Common myeloid progenitor, CD34-positive (primary cell): ENCODE measurements around the gene GORASP1.

Experiments
- CTCF ChIA-PET: fragments of 350-600 bp; sonication (Branson Sonifier 250); formaldehyde crosslinking; loops from one replicate; lab custom pipeline; 2021; ENCODE audit warnings: antibody characterized with exemption; lab: Charles Lee
- POLR2A ChIA-PET: fragments of 350-600 bp; sonication (Branson Sonifier 250); formaldehyde crosslinking; loops from one replicate; lab custom pipeline; 2021; ENCODE audit warnings: antibody characterized with exemption; lab: Charles Lee
- DNase-seq, 3 donors: peaks; one replicate each; pipeline versions ENCODE4 v3.0.0 to v3.0.0-alpha.2; 2013
- H3K27ac ChIP-seq, 2 experiments: 1 replicate in 1 of 2; 2 replicates in 1 of 2; pipeline ENCODE4 v1.7.0; 2013; ENCODE audit warnings: inconsistent platforms in 2 of 2, low read length in 2 of 2, mild to moderate bottlenecking in 2 of 2, low read depth in 1 of 2, moderate library complexity in 1 of 2; ENCODE audit not compliant: severe bottlenecking in 2 of 2, insufficient read depth in 1 of 2, poor library complexity in 1 of 2
- H3K27me3 ChIP-seq, 5 experiments: replicated peaks in 2 of 5; 1 replicate in 3 of 5; 2 replicates in 2 of 5; pipeline versions ENCODE4 v1.6.1 to v1.7.0; 2013; ENCODE audit warnings: low read length in 4 of 5, mild to moderate bottlenecking in 2 of 5, moderate library complexity in 2 of 5, inconsistent platforms in 1 of 5; ENCODE audit not compliant: insufficient read depth in 5 of 5, control insufficient read depth in 4 of 5
- H3K36me3 ChIP-seq, 4 experiments: 1 replicate in 2 of 4; 2 replicates in 2 of 4; pipeline versions ENCODE4 v1.6.1 to v1.7.0; 2013; ENCODE audit warnings: low read length in 3 of 4, control low read depth in 1 of 4, mild to moderate bottlenecking in 1 of 4; ENCODE audit not compliant: control insufficient read depth in 4 of 4, insufficient read depth in 4 of 4
- H3K4me1 ChIP-seq, 4 experiments: 1 replicate in 3 of 4; 2 replicates in 1 of 4; pipeline versions ENCODE4 v1.6.1 to v1.7.1; 2013; ENCODE audit warnings: low read length in 3 of 4, mild to moderate bottlenecking in 3 of 4, control low read depth in 1 of 4, inconsistent platforms in 1 of 4, moderate library complexity in 1 of 4; ENCODE audit not compliant: control insufficient read depth in 4 of 4, insufficient read depth in 4 of 4; ENCODE audit errors: control extremely low read depth in 1 of 4
- H3K4me3 ChIP-seq, 7 experiments: 1 replicate in 4 of 7; 2 replicates in 3 of 7; pipeline versions ENCODE4 v1.5.1 to v1.7.0; 2013; ENCODE audit warnings: mild to moderate bottlenecking in 7 of 7, low read length in 6 of 7, moderate library complexity in 6 of 7, inconsistent platforms in 2 of 7, low read depth in 2 of 7, control low read depth in 1 of 7; ENCODE audit not compliant: insufficient read depth in 4 of 7, control insufficient read depth in 1 of 7; ENCODE audit errors: extremely low read depth in 1 of 7
- H3K9me3 ChIP-seq, 5 experiments: 1 replicate in 4 of 5; 2 replicates in 1 of 5; pipeline versions ENCODE4 v1.6.1 to v1.7.1; 2013; ENCODE audit warnings: low read length in 4 of 5, mild to moderate bottlenecking in 2 of 5, inconsistent platforms in 1 of 5, low read depth in 1 of 5, moderate library complexity in 1 of 5; ENCODE audit not compliant: control insufficient read depth in 4 of 5, insufficient read depth in 2 of 5; ENCODE audit errors: control extremely low read depth in 1 of 5
- WGBS: methylation state at CpG from one replicate; pipeline ENCODE4 v1.1.5; 2013; ENCODE audit not compliant: insufficient coverage; 5-methylcytosine and 5-hydroxymethylcytosine counted together

GORASP1 gene

GRCh38 chr3:39126532-39127071 lies 19.2 kb upstream of the GORASP1 start:
- Histone ChIP-seq H3K9me3 (no peaks in the 10 kb centered on the region), H3K36me3 (no peaks in the 10 kb centered on the region), H3K27ac (no peak overlapping the region), H3K4me3 (no peak overlapping the region), H3K27me3 (no peaks in the 10 kb centered on the region), H3K4me1 (peaks cover 13 to 40% (median 33%) of the 10 kb centered on the region in 4 experiments)
- ChIA-PET POLR2A (interaction anchor here (1.1 to 1.9 kb wide), 3 partner anchors 14 to 162 kb away, joined by 5 to 14 read pairs (median 5); no protein-coding TSS in a partner anchor), CTCF (interaction anchor here (0.8 to 11.3 kb wide), 36 partner anchors 7 to 163 kb away, joined by 3 to 122 read pairs (median 6); partner anchors contain the start of genes CX3CR1, GORASP1 and TTC21A)
- WGBS, result 6% methylated on average over 3 of the region's 6 CpGs
- DNase-seq, result peak; percentile 60 to 65 (median 64)

GRCh38 chr3:39125841-39126500 lies 18.5 kb upstream of the GORASP1 start:
- no peaks in the 10 kb centered on the region for H3K27me3 ChIP-seq
- POLR2A ChIA-PET, result interaction anchor here (1.1 to 1.9 kb wide), 4 partner anchors 15 to 162 kb away, joined by 3 to 14 read pairs (median 5); partner anchors contain the start of genes GORASP1 and TTC21A
- peaks cover 9 to 38% (median 37%) of the 10 kb centered on the region in 4 experiments for H3K4me1 ChIP-seq
- WGBS, result 89% methylated on average over 6 of the region's 12 CpGs
- no peaks in the 10 kb centered on the region for H3K9me3 ChIP-seq
- H3K27ac ChIP-seq, result no peak overlapping the region
- no peak for DNase-seq
- H3K4me3 ChIP-seq, result no peak overlapping the region
- CTCF ChIA-PET, result interaction anchor here (0.8 to 11.3 kb wide), 25 partner anchors 8 to 163 kb away, joined by 3 to 122 read pairs (median 7); partner anchors contain the start of genes GORASP1 and TTC21A
- H3K36me3 ChIP-seq, result no peaks in the 10 kb centered on the region

- 96% methylated on average over 3 of the region's 5 CpGs for WGBS
- H3K4me3 ChIP-seq, result no peak overlapping the region
- no peaks in the 10 kb centered on the region for H3K9me3 ChIP-seq
- H3K4me1 ChIP-seq, result peaks cover 9 to 37% (median 37%) of the 10 kb centered on the region in 4 experiments
- no peak for DNase-seq
- no peak overlapping the region for H3K27ac ChIP-seq
- no peaks in the 10 kb centered on the region for H3K36me3 ChIP-seq
- CTCF ChIA-PET, result interaction anchor here (1.0 to 11.3 kb wide), 15 partner anchors 9 to 164 kb away, joined by 3 to 122 read pairs (median 8); partner anchors contain the start of genes GORASP1 and TTC21A
- POLR2A ChIA-PET, result interaction anchor here (1.1 kb wide), 1 partner anchor 18 kb away, joined by 3 read pairs; the partner anchor contains the start of genes GORASP1 and TTC21A
- H3K27me3 ChIP-seq, result no peaks in the 10 kb centered on the region
These were observed 17.7 kb upstream of the GORASP1 start for GRCh38 chr3:39124876-39125840.

- Histone ChIP-seq H3K27ac (no peak overlapping the region), H3K27me3 (no peaks in the 10 kb centered on the region), H3K9me3 (no peaks in the 10 kb centered on the region), H3K36me3 (no peaks in the 10 kb centered on the region), H3K4me3 (no peak overlapping the region), H3K4me1 (peaks cover 2 to 30% (median 22%) of the 10 kb centered on the region in 4 experiments)
- 83% methylated on average over 1 of the region's 1 CpG for WGBS
- CTCF ChIA-PET, result interaction anchor here (2.7 to 6.5 kb wide), 2 partner anchors 11 to 15 kb away, joined by 9 to 33 read pairs; partner anchors contain the start of genes GORASP1 and TTC21A
- DNase-seq, result no peak
- POLR2A ChIA-PET, result no interaction called here
These were observed 15.4 kb upstream of the GORASP1 start for GRCh38 chr3:39122813-39123212.

- H3K9me3 ChIP-seq, result no peaks in the 10 kb centered on the region
- no CpG with 5 or more reads among the region's 2 CpGs for WGBS
- ChIA-PET CTCF (interaction anchor here (2.7 to 6.5 kb wide), 2 partner anchors 12 to 14 kb away, joined by 9 to 33 read pairs; partner anchors contain the start of genes GORASP1 and TTC21A), POLR2A (no interaction called here)
- peaks cover 0 to 18% (median 10%) of the 10 kb centered on the region in 4 experiments for H3K4me1 ChIP-seq
- H3K4me3 ChIP-seq, result no peak overlapping the region
- H3K36me3 ChIP-seq, result no peaks in the 10 kb centered on the region
- H3K27ac ChIP-seq, result no peak overlapping the region
- H3K27me3 ChIP-seq, result no peaks in the 10 kb centered on the region
- peak in 2 of 3 donors; percentile 45 to 54 for DNase-seq
These were observed 14.2 kb upstream of the GORASP1 start for GRCh38 chr3:39121621-39122020.

GRCh38 chr3:39118931-39119660 lies 11.7 kb upstream of the GORASP1 start:
- DNase-seq, result no peak
- Histone ChIP-seq H3K27ac (no peak overlapping the region), H3K9me3 (no peaks in the 10 kb centered on the region), H3K4me3 (no peak overlapping the region), H3K4me1 (peaks cover 0 to 14% (median 5%) of the 10 kb centered on the region in 4 experiments), H3K36me3 (no peaks in the 10 kb centered on the region), H3K27me3 (no peaks in the 10 kb centered on the region)
- 92% methylated on average over 2 of the region's 5 CpGs for WGBS
- ChIA-PET POLR2A (no interaction called here), CTCF (interaction anchor here (0.6 to 6.5 kb wide), 8 partner anchors 9 to 173 kb away, joined by 3 to 33 read pairs (median 4); partner anchors contain the start of genes GORASP1 and TTC21A)
